Measurements from ENCODE around the gene DROSHA.

The DROSHA gene

GRCh38 chr5:31434898-31435297 is 97.0 kb downstream of the DROSHA start:
- no peak overlapping the region for H3K27ac ChIP-seq
- TF ChIP-seq CTCF (conservative IDR thresholded peaks at IDR 0.05), result no peak

DNA sequence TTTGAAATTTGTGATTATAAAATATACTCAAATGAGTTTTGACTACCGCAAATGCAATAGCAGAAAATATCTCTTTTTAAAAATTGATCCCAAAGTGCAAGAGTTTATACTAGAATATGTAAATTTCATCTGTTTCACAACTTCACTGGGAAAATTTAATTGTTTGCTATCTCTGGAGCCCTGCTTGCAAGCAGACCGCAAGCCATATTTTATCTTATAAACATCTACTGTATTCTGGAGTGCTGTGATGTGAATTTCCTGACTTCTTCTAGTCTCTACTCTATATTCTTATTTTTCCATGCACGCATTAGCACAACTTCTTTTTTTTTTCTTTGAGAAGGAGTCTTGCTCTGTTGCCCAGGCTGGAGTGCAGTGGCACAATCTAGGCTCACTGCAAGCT is 98.7 kb downstream of the DROSHA start:
- H3K27ac ChIP-seq, result no peak overlapping the region
- TF ChIP-seq CTCF (conservative IDR thresholded peaks at IDR 0.05), result no peak

- no peak for TF ChIP-seq CTCF (conservative IDR thresholded peaks at IDR 0.05)
Observed at GRCh38 chr5:31427724-31428309, 104.1 kb downstream of the DROSHA start.

DNA sequence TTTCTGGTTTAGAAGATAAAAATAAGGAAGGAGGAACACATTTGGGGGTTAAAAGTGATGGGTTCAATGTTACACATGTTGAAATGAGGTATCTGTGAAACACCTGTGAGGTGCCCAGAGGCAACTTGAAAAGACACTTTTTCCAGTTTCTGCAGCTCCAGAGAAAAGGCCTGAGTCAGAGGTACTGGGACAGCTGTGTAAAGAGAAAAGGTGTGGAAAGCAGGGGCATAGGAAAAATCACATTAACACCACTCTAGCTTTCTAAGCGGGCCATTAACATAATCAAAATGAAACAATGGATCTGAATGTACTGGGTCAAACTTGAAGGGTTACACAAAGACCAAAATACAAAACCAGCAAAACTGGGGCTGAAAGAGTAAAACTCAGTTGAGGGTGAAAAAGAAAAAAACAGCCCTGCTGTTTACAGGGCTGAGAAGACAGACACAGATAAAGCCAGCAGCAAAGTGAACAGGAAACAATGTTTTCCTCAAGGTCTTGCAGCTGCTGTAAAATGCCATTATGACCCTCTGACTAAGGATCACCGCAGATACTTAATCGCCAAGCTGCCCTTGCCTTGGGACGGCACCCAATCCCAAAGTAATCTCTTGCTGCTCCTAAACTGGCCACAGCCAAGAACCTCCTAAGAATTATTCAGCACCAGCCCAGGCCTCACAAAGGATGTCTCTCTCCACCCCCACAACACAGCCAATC is 104.7 kb downstream of the DROSHA start:
- H3K27ac ChIP-seq, result no peak overlapping the region
- no peak for TF ChIP-seq CTCF (conservative IDR thresholded peaks at IDR 0.05)

More at GRCh38 chr5:31427724-31428309, 104.1 kb downstream of the DROSHA start:
- no peak overlapping the region for H3K27ac ChIP-seq

- no peak overlapping the region for H3K27ac ChIP-seq
Observed at GRCh38 chr5:31421806-31422586, 109.9 kb downstream of the DROSHA start.

GRCh38 chr5:31417512-31417911 is 114.4 kb downstream of the DROSHA start:
- no peak overlapping the region for H3K27ac ChIP-seq
- TF ChIP-seq CTCF (conservative IDR thresholded peaks at IDR 0.05), result no peak

More at GRCh38 chr5:31421806-31422586, 109.9 kb downstream of the DROSHA start:
- TF ChIP-seq CTCF (conservative IDR thresholded peaks at IDR 0.05), result no peak

DNA sequence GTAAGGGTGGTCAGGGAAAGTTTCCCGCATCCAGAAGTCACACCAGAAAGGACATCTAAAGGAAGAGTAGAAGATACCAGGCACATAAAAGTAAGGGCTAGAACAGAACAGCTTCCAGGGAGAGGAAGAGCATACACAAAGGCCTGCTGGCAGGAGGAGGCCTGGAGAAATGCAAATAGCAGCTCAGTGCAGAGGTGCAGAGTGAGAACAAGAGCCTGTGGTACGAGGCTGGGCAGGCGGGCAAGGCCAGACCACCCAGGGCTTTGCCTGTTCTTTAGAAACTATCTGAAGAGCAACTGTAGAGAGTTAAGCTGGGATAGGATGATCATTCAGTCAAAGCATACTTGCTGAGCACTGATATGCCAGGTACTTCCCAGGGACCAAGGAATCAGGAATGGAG is 115.3 kb downstream of the DROSHA start:
- H3K27ac ChIP-seq, result no peak overlapping the region
- TF ChIP-seq CTCF (conservative IDR thresholded peaks at IDR 0.05), result no peak
